ENCODE results near the gene PIH1D2. TPM values are rescaled to one million over a fixed set of nuclear protein-coding genes. Genes with fewer than 3 reads are reported as not detected.
A peak's percentile ranks its signal among the peaks of the same experiment; 100 is the strongest.

PIH1D2 gene
- polyA plus RNA-seq, 4 donors, result 0.67 to 1.2 (median 1.1) TPM; not detected in 1

DNA sequence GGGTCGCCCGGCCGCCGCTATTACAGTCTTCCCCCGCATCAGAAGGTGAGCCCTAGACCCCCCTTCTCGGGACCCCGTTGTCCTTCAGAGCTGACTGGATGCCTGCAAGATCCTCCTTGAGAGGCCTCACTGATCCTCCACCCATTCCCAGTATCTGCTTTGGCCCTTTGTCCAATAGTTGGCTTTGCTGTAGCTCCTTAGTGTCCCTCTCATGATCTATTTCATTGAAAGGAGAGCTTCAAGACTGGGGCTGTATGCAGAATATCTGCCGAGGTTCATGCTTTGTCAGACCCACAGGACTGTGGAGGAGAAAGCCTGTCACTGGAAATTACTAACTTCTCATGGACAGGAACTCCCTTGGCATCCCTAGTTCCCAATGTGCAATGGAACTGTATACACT is 48.1 kb downstream of the PIH1D2 start:
- Histone ChIP-seq H3K9me3 (ENCODE audit: control insufficient read depth in 2 of 2, insufficient read depth in 1 of 2, low read depth in 1 of 2, low read length in 1 of 2) (no peaks in the 10 kb centered on the region), H3K27ac (ENCODE audit: low read depth in 1 of 3, low read length in 2 of 3) (peak overlapping the region; percentile 79 to 95 (median 92)), H3K4me1 (ENCODE audit: control insufficient read depth in 3 of 3, insufficient read depth in 2 of 3, low read depth in 1 of 3, low read length in 2 of 3) (peaks cover 0 to 4% (median 0%) of the 10 kb centered on the region in 3 donors), H3K4me3 (ENCODE audit: low read depth in 1 of 3, low read length in 3 of 3) (peak overlapping the region; percentile 64 to 89 (median 74)), H3K27me3 (ENCODE audit: control insufficient read depth in 3 of 3, insufficient read depth in 3 of 3, low read length in 3 of 3) (no peaks in the 10 kb centered on the region), H3K36me3 (ENCODE audit: control insufficient read depth in 3 of 3, insufficient read depth in 2 of 3, low read depth in 1 of 3, low read length in 3 of 3) (peaks cover 11 to 18% (median 15%) of the 10 kb centered on the region in 3 donors)
- DNase-seq (peak in 1 of 2 donors; percentile 31), FAIRE-seq (no peak)
- WGBS, 3 donors, result 0 to 1% (median 0%) methylated on average over 7 to 8 of the region's 8 CpGs

- FAIRE-seq (no peak), DNase-seq (peak; percentile 91 to 95)
- peaks cover 8 to 15% (median 12%) of the 10 kb centered on the region in 3 donors for H3K36me3 ChIP-seq (ENCODE audit: control insufficient read depth in 3 of 3, insufficient read depth in 2 of 3, low read depth in 1 of 3, low read length in 3 of 3)
- H3K4me1 ChIP-seq (ENCODE audit: control insufficient read depth in 3 of 3, insufficient read depth in 2 of 3, low read depth in 1 of 3, low read length in 2 of 3), result peaks cover 0 to 4% (median 0%) of the 10 kb centered on the region in 3 donors
- H3K4me3 ChIP-seq (ENCODE audit: low read depth in 1 of 3, low read length in 3 of 3), result peak within 1 kb of the TSS; percentile 64 to 89 (median 74)
- WGBS, 3 donors, result 1% methylated on average over 64 to 71 of the region's 71 CpGs
- H3K27ac ChIP-seq (ENCODE audit: low read depth in 1 of 3, low read length in 2 of 3), result peak within 1 kb of the TSS; percentile 79 to 95 (median 92)
- H3K27me3 ChIP-seq (ENCODE audit: control insufficient read depth in 3 of 3, insufficient read depth in 3 of 3, low read length in 3 of 3), result no peaks in the 10 kb centered on the region
- no peaks in the 10 kb centered on the region for H3K9me3 ChIP-seq (ENCODE audit: control insufficient read depth in 2 of 2, insufficient read depth in 1 of 2, low read depth in 1 of 2, low read length in 1 of 2)
These were observed 48.8 kb downstream of the PIH1D2 start, which contains the start of gene DLAT for GRCh38 chr11:112024773-112025678. Gene DLAT (plus strand): TSS chr11:112025408. CDS start chr11:112025473, 65 bp downstream.

DNA sequence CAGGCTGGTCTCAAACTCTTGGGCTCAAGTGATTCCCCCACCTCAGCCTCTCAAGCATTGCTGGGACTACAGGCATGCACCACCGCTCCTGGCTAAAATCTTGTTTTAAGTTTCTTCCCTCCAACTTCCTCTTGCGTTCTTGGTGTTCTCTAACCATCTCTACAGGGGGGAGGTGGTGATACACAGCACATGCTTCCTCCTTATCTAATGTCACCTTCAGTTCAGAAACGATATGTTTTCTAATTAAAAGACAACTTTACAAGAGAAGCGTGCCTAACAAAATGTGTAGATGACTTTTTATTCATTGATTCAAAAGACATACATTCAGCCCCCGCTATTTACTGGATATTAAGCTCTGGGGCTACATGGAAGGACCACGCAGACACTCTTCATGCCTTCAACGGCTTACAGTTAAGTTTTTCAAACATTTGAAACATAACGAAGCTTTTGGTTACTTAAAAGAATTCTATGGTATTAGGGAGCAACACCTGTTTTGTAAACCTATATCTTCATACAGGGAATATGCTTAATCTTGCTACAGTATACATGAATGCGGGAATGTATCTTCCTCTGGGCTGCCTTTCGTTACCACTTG is 49.5 kb downstream of the PIH1D2 start:
- DNase-seq (peak in 1 of 2 donors; percentile 25), FAIRE-seq (no peak)
- no peaks in the 10 kb centered on the region for H3K27me3 ChIP-seq (ENCODE audit: control insufficient read depth in 3 of 3, insufficient read depth in 3 of 3, low read length in 3 of 3)
- H3K36me3 ChIP-seq (ENCODE audit: control insufficient read depth in 3 of 3, insufficient read depth in 2 of 3, low read depth in 1 of 3, low read length in 3 of 3), result peaks cover 2 to 8% (median 6%) of the 10 kb centered on the region in 3 donors
- peak overlapping the region; percentile 79 to 95 (median 92) for H3K27ac ChIP-seq (ENCODE audit: low read depth in 1 of 3, low read length in 2 of 3)
- H3K4me3 ChIP-seq (ENCODE audit: low read depth in 1 of 3, low read length in 3 of 3), result peak overlapping the region; percentile 64 to 89 (median 74)
- no peaks in the 10 kb centered on the region for H3K9me3 ChIP-seq (ENCODE audit: control insufficient read depth in 2 of 2, insufficient read depth in 1 of 2, low read depth in 1 of 2, low read length in 1 of 2)
- 5 to 13% (median 7%) methylated on average over 10 of the region's 10 CpGs for WGBS, 3 donors
- H3K4me1 ChIP-seq (ENCODE audit: control insufficient read depth in 3 of 3, insufficient read depth in 2 of 3, low read depth in 1 of 3, low read length in 2 of 3), result peaks cover 0 to 4% (median 0%) of the 10 kb centered on the region in 3 donors

DNA sequence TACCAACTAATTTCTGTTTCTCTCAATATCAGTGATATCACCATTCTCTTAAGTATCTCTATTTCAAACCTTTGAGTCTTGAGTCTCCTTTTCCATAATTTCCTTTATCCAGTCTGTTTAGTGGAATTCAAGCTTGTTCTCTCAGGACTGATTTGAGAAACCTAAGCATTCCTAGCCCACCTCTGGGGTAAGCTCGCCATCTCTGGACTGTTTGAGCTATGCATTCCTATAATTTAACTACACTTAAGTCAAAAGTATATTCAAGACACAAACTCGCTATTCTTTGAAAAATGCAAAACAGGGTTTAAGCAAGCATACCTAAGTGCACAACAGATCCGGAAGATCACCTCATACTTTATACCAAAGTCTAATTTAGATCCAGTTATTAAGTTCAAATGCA is 50.7 kb downstream of the PIH1D2 start:
- Histone ChIP-seq H3K27ac (ENCODE audit: low read depth in 1 of 3, low read length in 2 of 3) (no peak overlapping the region), H3K27me3 (ENCODE audit: control insufficient read depth in 3 of 3, insufficient read depth in 3 of 3, low read length in 3 of 3) (no peaks in the 10 kb centered on the region), H3K36me3 (ENCODE audit: control insufficient read depth in 3 of 3, insufficient read depth in 2 of 3, low read depth in 1 of 3, low read length in 3 of 3) (peaks cover 0 to 5% (median 2%) of the 10 kb centered on the region in 3 donors), H3K4me3 (ENCODE audit: low read depth in 1 of 3, low read length in 3 of 3) (no peak overlapping the region), H3K4me1 (ENCODE audit: control insufficient read depth in 3 of 3, insufficient read depth in 2 of 3, low read depth in 1 of 3, low read length in 2 of 3) (peaks cover 0 to 4% (median 0%) of the 10 kb centered on the region in 3 donors), H3K9me3 (ENCODE audit: control insufficient read depth in 2 of 2, insufficient read depth in 1 of 2, low read depth in 1 of 2, low read length in 1 of 2) (no peaks in the 10 kb centered on the region)
- 84 to 93% (median 85%) methylated on average over 3 of the region's 3 CpGs for WGBS, 3 donors
- FAIRE-seq, result no peak
- DNase-seq, result no peak

- H3K36me3 ChIP-seq (ENCODE audit: control insufficient read depth in 3 of 3, insufficient read depth in 2 of 3, low read depth in 1 of 3, low read length in 3 of 3), result peaks cover 0 to 5% (median 2%) of the 10 kb centered on the region in 3 donors
- FAIRE-seq (no peak), DNase-seq (no peak)
- H3K27me3 ChIP-seq (ENCODE audit: control insufficient read depth in 3 of 3, insufficient read depth in 3 of 3, low read length in 3 of 3), result no peaks in the 10 kb centered on the region
- H3K9me3 ChIP-seq (ENCODE audit: control insufficient read depth in 2 of 2, insufficient read depth in 1 of 2, low read depth in 1 of 2, low read length in 1 of 2), result no peaks in the 10 kb centered on the region
- peaks cover under 1 to 13% (median 4%) of the 10 kb centered on the region in 3 donors for H3K4me1 ChIP-seq (ENCODE audit: control insufficient read depth in 3 of 3, insufficient read depth in 2 of 3, low read depth in 1 of 3, low read length in 2 of 3)
- no peak overlapping the region for H3K4me3 ChIP-seq (ENCODE audit: low read depth in 1 of 3, low read length in 3 of 3)
- 93 to 95% (median 93%) methylated on average over 5 of the region's 5 CpGs for WGBS, 3 donors
- no peak overlapping the region for H3K27ac ChIP-seq (ENCODE audit: low read depth in 1 of 3, low read length in 2 of 3)
These were observed 54.8 kb downstream of the PIH1D2 start for GRCh38 chr11:112019066-112019465.

Other genes with a start within 250 kb of the PIH1D2 start
- gene ALG9, start 202.4 kb downstream of the PIH1D2 start, polyA plus RNA-seq, result 10 to 100 TPM; 15.7 to 31.9 (median 17.3) TPM
- gene FDXACB1, start 194.9 kb downstream of the PIH1D2 start, polyA plus RNA-seq, result 1 to 10 TPM in 3 of 4 donors, under 1 TPM in 1; 0.67 to 3.3 (median 1.6) TPM
- 10 to 100 TPM; 21.2 to 44.2 (median 27.5) TPM for gene CFAP68, start 194.5 kb downstream of the PIH1D2 start, polyA plus RNA-seq
- gene CRYAB, start 162.2 kb downstream of the PIH1D2 start, polyA plus RNA-seq, result 100 to 1,000 TPM in 1 of 4 donors, 10 to 100 TPM in 3; 12.4 to 260 (median 45.0) TPM
- gene HSPB2, start 161.3 kb downstream of the PIH1D2 start, polyA plus RNA-seq, result 1 to 10 TPM in 3 of 4 donors, not detected in 1; 1.7 to 4.3 (median 3.0) TPM
- gene C11orf52, start 155.1 kb downstream of the PIH1D2 start, polyA plus RNA-seq, result 10 to 100 TPM; 10.3 to 33.5 (median 24.9) TPM
- gene DIXDC1, start 136.7 kb downstream of the PIH1D2 start, polyA plus RNA-seq, result 1 to 10 TPM; 1.3 to 9.7 (median 5.1) TPM
- gene DLAT, start 48.6 kb downstream of the PIH1D2 start, polyA plus RNA-seq, result 10 to 100 TPM; 24.0 to 28.4 (median 24.5) TPM
- gene NKAPD1, start 282 bp upstream of the PIH1D2 start, polyA plus RNA-seq, result 10 to 100 TPM in 2 of 4 donors, 1 to 10 TPM in 2; 8.3 to 26.4 (median 12.7) TPM
- 100 to 1,000 TPM in 1 of 4 donors, 10 to 100 TPM in 3; 53.3 to 154 (median 94.4) TPM for gene TIMM8B, start 12.7 kb upstream of the PIH1D2 start, polyA plus RNA-seq
- gene SDHD, start 12.9 kb upstream of the PIH1D2 start, polyA plus RNA-seq, result 100 to 1,000 TPM; 145 to 421 (median 229) TPM
- gene IL18, start 90.1 kb upstream of the PIH1D2 start, polyA plus RNA-seq, result 10 to 100 TPM; 18.6 to 74.0 (median 46.1) TPM
- gene TEX12, start 93.4 kb upstream of the PIH1D2 start, polyA plus RNA-seq, result 1 to 10 TPM in 1 of 4 donors, under 1 TPM in 1, not detected in 2; 0.13 to 1.6 TPM
- gene BCO2, start 101.5 kb upstream of the PIH1D2 start, polyA plus RNA-seq, result 10 to 100 TPM in 1 of 4 donors, 1 to 10 TPM in 3; 1.1 to 11.6 (median 7.6) TPM
- 10 to 100 TPM; 25.5 to 57.3 (median 38.9) TPM for gene PTS, start 152.4 kb upstream of the PIH1D2 start, polyA plus RNA-seq
- gene PLET1, start 186.8 kb upstream of the PIH1D2 start, polyA plus RNA-seq, result under 1 TPM in 1 of 4 donors, not detected in 3; 0.06 TPM